T47D (cell line): ENCODE measurements around the gene RNF40.

Experiments
- DNase-seq, 2 experiments: peaks; one replicate each; pipeline versions ENCODE4 v3.0.0 to v3.0.0-alpha.2; 2011 to 2012; ENCODE audit warnings: low read depth in 1 of 2, low spot score in 1 of 2
- JUND ChIP-seq: IDR thresholded peaks from 2 replicates; pipeline ENCODE4 v1.6.1; 2012; ENCODE audit warnings: low read depth
- in situ Hi-C: cut with HindIII; loops from 2 replicates; pipeline ENCODE4 v1.10.0; 2016; ENCODE audit warnings: low sequenced_read_pairs, low pct_unique_long_range_greater_than_20kb

The RNF40 gene

DNA sequence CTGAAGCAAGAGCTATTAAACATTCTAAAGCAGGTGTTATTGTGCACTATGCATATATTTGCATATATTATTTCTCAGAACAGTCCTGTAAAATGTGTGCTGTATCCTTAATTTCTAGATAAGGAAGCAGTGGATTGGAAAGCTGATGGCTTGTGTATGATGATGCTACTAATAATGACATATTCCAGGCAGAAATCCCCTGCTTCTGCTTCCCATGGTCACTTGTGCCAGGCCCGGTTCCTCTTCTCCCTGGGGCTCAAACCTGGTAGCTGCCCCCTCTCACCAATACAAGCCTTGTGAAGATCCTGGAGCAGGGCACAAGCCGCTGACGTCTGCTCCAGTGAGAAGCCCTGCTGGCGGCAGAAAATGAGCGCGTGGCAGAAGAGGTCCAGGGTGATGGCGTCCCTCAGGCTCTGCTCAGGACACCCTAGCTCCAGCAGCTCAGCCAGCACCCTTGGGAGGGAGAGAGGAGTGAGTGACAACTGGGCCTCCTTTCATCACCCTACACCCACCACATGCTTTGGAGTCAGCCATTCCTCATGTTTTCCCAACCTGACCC, 2.0 kb upstream of the RNF40 start:
- no peak for TF ChIP-seq JUND
- in situ Hi-C loops, result no loop called here
- DNase-seq, result no peak

DNA sequence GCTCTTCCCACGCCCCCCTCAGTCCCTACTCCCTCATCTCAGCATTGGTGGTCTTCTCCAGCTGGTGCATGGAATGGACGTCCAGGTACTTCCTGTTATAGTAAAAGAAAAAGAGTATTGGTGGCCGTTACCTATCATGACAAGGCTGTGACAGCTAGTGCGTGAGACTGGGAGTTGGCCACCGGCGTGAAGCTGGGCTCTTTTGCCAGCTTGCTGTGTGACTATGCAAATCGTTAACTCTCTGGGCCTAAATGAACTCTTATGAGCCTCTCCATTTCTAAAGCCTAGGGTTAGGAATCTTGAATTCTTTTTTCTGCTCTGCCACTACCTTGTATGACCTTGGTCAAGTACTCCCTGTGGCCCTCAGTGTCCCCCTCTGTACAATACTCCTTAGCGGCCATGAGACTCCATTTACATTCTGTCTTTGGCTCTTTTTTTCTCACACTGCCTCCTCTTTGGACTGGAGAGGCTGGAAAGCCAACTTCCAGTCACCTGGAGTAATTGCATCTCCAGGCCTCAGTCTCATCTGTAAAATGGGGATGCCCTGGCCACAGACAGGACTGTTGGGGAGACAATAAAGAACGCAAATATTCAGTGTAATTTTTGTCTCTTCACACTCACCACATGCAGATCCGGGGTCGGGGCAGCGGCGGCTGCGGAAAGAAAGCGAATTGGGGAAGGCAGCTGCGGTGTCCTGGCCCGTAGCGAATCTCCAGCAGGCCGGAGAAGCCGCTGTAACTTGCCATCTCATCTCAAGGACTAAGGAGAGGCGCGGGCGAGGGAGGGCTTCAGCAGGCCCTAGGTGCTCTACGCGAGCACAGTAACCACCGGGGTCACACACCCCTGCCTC, 1.3 kb upstream of the RNF40 start:
- in situ Hi-C loops, result no loop called here
- no peak for TF ChIP-seq JUND
- no peak for DNase-seq

DNA sequence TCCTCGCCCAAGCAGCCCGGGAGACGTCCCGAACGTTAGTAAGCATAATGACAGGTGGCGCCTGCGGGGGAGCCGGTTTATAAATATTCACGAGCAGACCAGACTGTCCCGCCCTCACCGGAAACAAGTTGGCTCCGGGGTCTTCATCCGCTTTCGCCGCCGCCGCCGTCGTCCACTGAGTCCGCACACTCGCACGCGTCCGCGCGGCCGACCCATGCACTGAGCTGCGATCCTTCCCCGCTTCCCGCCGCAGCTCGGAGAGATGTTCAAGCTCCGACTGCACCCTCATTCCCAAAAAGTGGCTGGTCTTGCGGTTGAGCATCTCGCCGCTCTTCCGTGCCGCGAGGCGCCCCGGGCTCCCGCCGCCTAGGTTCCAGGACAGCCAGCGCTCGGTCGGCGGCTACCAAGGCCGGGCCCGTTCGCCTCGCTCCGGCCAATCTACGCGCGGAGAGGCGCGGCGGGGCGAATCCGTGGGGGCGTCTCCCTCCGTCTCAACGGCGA, 645 bp upstream of the RNF40 start:
- peak in 1 of 2 experiments; percentile 49 for DNase-seq
- TF ChIP-seq JUND, result no peak
- in situ Hi-C loops, result no loop called here

DNA sequence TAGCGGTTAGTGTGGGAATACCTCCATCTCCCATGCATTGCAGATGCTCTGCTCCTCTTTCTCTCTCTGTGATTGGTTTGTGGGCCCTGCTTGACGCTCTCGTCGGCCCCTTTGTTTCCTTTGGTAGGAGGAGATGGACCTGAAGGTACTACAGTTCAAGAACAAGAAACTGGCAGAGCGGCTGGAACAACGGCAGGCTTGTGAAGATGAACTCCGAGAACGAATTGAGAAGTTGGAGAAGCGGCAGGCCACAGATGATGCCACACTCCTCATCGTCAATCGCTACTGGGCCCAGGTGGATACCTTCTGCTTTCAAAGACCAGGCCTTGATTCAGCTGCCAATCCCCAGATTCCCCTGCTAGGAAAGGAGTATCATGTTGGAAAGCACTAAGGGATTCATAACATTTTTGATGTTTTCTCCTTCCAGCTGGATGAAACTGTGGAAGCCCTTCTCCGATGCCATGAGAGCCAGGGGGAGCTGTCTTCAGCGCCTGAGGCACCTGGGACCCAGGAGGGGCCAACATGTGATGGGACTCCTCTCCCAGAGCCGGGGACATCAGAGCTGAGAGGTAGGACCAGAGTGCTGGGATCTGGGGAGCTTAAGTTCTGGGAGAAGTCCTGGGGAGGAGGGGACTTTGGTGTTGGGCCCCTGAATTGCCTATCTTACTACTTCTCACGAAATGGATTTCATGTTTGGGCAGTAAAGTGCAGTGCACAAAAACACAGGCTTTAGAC, 1.0 kb downstream of the RNF40 start:
- DNase-seq, result no peak
- TF ChIP-seq JUND, result no peak
- in situ Hi-C loops, result no loop called here

DNA sequence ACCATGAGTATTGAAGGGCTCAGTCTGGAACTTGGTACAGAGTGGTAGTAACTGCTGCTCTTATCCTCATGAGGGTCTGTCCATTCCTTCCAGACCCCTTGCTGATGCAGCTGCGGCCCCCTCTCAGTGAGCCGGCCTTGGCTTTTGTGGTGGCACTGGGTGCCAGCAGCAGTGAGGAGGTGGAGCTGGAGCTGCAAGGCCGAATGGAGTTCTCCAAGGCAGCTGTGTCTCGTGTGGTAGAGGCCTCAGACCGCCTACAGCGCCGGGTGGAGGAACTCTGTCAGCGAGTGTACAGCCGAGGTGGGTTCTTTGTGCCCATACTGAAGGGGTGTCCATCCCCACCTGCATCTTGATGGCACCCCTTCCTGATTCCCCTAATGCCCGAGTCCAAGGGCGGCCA, 2.0 kb downstream of the RNF40 start:
- in situ Hi-C loops, result no loop called here
- TF ChIP-seq JUND, result no peak
- no peak for DNase-seq

DNA sequence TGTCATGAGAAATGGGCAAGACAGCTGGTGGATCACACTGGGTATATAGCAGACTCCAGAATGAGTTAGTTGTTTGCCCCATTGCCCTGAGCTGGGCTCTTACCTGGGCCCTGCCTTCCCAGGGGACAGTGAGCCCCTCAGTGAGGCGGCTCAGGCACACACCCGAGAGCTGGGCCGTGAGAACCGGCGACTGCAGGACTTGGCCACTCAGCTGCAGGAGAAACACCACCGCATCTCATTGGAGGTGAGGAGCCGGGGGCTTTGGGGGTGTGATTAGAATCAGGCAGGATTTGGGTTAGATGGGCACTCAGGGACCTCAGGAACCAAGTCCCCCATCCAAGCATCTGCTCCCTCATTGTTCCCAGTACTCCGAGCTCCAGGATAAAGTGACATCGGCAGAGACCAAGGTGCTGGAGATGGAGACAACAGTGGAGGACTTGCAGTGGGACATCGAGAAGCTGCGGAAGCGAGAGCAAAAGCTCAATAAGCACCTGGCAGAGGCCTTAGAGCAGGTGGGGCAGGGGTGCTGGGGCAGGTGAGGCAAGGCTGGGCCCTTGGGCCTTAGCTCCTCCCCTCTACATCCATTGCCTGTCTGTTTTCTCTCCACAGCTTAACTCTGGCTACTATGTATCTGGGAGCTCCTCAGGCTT, 2.8 kb downstream of the RNF40 start:
- DNase-seq, result no peak
- no peak for TF ChIP-seq JUND
- in situ Hi-C loops, result no loop called here

DNA sequence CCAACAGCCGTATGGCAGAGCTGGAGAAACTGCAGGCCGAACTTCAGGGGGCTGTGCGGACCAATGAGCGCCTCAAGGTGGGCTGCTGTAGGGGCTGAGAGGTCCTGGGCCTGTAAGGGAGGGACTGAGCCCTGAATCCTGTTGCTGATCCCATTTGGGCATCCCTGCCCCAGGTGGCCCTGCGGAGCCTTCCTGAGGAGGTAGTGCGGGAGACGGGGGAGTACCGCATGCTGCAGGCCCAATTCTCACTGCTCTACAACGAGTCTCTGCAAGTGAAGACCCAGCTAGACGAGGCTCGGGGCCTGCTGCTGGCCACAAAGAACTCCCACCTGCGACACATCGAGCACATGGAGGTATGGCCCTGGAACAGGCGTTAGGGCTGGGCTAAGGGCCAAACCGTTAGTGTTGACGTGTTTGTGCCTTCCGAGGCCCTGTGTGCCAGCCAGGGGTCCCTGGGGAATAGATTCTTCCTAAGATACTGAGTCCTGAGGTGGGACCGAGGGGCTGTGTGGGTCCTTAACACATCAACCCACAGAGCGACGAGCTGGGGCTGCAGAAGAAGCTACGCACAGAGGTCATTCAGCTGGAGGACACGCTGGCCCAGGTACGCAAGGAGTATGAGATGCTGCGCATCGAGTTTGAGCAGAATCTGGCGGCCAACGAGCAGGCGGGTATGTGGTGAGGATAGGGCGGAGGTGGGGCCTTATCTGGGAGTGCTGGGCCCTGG, 4.2 kb downstream of the RNF40 start:
- in situ Hi-C loops, result no loop called here
- no peak for DNase-seq
- TF ChIP-seq JUND, result no peak

DNA sequence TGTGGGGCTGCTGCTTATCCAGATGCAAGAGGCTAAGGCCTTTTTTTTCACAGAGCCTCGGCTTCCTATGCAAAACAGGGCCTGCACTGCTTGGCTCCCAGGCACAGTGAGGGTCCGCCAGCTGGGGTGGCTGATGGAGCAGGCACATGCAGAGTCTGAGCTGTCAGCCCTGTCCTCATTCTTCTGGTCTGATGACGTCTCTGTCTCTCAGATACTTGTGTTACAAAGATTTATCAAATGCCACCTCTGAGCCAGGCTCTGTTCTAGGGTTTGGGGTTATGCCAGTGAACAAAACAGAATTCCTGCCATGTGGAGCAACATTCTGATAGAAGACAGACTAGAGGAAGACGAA, 4.8 kb downstream of the RNF40 start:
- DNase-seq, result no peak
- in situ Hi-C loops, result no loop called here
- TF ChIP-seq JUND, result no peak

DNA sequence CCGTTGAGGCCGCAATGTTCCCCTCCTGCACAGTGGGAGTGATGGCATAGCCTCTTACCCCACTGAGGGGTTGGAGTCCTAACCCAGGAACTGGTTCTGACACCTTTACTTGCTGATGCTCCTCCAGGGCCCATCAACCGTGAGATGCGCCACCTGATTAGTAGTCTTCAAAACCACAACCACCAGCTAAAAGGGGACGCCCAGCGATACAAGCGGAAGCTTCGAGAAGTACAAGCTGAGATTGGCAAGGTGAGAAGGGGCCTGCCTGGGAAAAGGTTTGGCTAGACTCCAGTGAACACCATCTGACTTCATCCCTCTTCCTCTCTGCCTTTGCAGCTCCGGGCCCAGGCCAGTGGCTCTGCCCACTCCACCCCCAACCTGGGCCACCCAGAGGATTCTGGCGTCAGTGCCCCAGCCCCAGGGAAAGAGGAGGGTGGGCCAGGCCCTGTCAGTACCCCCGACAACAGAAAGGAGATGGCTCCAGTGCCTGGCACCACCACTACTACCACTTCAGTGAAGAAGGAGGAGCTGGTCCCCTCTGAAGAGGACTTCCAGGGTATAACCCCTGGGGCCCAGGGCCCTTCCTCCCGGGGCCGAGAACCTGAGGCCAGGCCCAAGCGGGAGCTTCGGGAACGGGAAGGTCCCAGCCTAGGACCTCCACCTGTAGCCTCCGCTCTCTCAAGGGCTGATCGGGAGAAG, 5.8 kb downstream of the RNF40 start:
- TF ChIP-seq JUND, result no peak
- in situ Hi-C loops, result no loop called here
- DNase-seq, result no peak

DNA sequence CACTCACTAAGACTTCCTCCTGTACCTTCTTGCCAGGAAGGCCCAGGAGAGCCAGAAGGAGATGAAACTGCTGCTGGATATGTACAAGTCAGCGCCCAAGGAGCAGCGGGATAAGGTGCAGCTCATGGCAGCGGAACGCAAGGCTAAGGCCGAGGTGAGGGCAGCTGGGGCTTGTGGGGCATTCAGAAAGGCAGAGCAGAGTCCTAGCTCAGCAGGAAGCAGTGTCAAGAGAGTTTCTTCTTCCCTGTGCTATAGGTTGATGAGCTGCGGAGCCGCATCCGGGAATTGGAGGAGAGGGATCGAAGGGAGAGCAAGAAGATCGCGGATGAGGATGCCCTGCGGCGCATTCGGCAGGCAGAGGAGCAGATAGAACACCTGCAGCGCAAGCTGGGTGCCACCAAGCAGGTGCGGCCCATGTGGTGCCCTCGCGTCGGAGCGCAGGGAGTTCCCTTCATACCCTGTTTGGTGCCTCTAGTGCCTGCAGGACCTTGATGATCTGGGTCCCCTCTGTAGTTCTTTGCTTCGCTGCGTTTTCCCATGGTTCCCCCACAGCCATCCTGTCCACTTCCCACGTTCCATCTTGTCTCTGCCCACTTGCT, 6.6 kb downstream of the RNF40 start:
- in situ Hi-C loops, result no loop called here
- no peak for TF ChIP-seq JUND
- DNase-seq, result no peak

DNA sequence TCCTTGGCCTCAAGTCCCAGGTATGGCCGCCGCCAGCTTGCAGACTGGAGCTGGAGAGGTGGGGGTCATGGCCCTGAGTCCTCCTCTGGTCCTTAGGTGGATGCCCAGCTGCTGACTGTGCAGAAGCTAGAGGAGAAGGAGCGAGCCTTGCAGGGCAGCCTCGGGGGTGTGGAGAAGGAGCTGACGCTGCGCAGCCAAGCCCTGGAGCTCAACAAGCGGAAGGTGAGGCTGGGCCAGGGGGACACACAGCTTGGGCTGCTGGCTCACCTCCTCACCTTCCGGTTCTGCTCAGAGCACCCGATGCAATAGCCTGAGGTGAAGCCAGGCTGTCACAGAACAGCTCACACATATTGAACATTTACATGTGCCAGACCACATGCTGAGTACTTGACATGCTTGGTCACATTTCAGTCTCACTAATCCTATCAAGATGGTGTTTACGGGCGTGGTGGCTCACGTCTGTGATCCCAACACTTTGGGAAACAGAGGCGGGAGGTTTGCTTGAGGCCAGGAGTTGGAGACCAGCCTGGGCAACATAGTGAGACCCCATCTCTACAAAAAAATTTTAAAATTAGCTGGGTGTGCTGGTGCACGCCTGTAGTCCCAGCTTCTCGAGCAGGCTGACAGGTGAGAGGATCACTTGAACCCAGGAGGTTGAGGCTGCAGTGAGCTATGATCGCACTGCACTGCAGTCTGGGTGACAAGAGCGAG, 7.4 kb downstream of the RNF40 start:
- in situ Hi-C loops, result no loop called here
- DNase-seq, result no peak
- TF ChIP-seq JUND, result no peak
